ENCODE data around the gene ARHGEF7. TPM values are rescaled to one million over a fixed set of nuclear protein-coding genes. Genes with fewer than 3 reads are reported as not detected.

The ARHGEF7 gene
- total RNA-seq, 1 experiment from 2014 or later, result 46.2 TPM

- no peak overlapping the region for H2AFZ ChIP-seq (ENCODE audit: low read depth, low read length, poor library complexity, severe bottlenecking)
- no TSS peak for BruUV-seq (replicated peaks)
- peaks cover 7% of the 10 kb centered on the region for H4K20me1 ChIP-seq (ENCODE audit: insufficient read depth)
- ChIA-PET CTCF (interaction anchor here (0.8 kb wide), 1 partner anchor 111 kb away, joined by 3 read pairs; no protein-coding TSS in a partner anchor), POLR2A (no interaction called here), RAD21 (ENCODE audit: low non-redundant PET in 1 of 2, low total read pairs in 2 of 2, uncharacterized antibody in 2 of 2, unreplicated experiment in 2 of 2) (no interaction called here)
- H3K9me2 ChIP-seq (ENCODE audit: insufficient read depth), result no peaks in the 10 kb centered on the region
- no peak overlapping the region for H3K4me2 ChIP-seq (ENCODE audit: low read length)
- H3K27me3 ChIP-seq (ENCODE audit: insufficient read depth, low read length), result no peaks in the 10 kb centered on the region
- H3K4me3 ChIP-seq (replicated peaks in 1 of 2; ENCODE audit: low read depth in 1 of 2, low read length in 2 of 2), result no peak overlapping the region
- intact Hi-C loops (cut with micrococcal nuclease), result no loop called here
- TF ChIP-seq ELF1 (IDR thresholded peaks at IDR 0.05; ENCODE audit: borderline replicate concordance, low read depth), result no peak
- TF ChIP-seq, protein P1, sequence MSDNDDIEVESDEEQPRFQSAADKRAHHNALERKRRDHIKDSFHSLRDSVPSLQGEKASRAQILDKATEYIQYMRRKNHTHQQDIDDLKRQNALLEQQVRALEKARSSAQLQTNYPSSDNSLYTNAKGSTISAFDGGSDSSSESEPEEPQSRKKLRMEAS (IDR thresholded peaks at IDR 0.05), result no peak
- no peak for TF ChIP-seq EZH2phosphoT487 (IDR thresholded peaks at IDR 0.05; ENCODE audit: borderline replicate concordance)
- no peak for TF ChIP-seq ZFX (IDR thresholded peaks at IDR 0.05)
- no peak for TF ChIP-seq SIN3A (IDR thresholded peaks at IDR 0.05; ENCODE audit: low read depth)
- no peak for TF ChIP-seq FOSL1 (IDR thresholded peaks at IDR 0.05; ENCODE audit: low read depth)
- TF ChIP-seq CEBPB (IDR thresholded peaks at IDR 0.05; ENCODE audit: low read depth), result no peak
- H3K79me2 ChIP-seq (ENCODE audit: insufficient read depth, low read length), result peaks cover 98% of the 10 kb centered on the region
- no peak overlapping the region for H3K9ac ChIP-seq (ENCODE audit: low read length)
- H3K9me3 ChIP-seq (ENCODE audit: control insufficient read depth in 1 of 2, insufficient read depth in 1 of 2, low read depth in 1 of 2, low read length in 2 of 2), result no peaks in the 10 kb centered on the region
- H3K4me1 ChIP-seq (ENCODE audit: control insufficient read depth in 1 of 2, insufficient read depth in 2 of 2, low read length in 2 of 2), result no peaks in the 10 kb centered on the region; a peak in 1 of 4 replicates
- peaks cover 0 to 2% of the 10 kb centered on the region in 2 experiments; a peak in 2 of 4 replicates for H3K36me3 ChIP-seq (ENCODE audit: control insufficient read depth in 1 of 2, insufficient read depth in 2 of 2, low read length in 2 of 2)
- no peak for ATAC-seq
- DNase-seq (ENCODE audit: low read depth, low spot score), result no peak
- no peak overlapping the region for H3K27ac ChIP-seq (ENCODE audit: low read depth, low read length)
These were observed 63.3 kb downstream of the ARHGEF7 start for GRCh38 chr13:111178402-111178801.

- BruUV-seq (replicated peaks), result no TSS peak
- Histone ChIP-seq H2AFZ (ENCODE audit: low read depth, low read length, poor library complexity, severe bottlenecking) (no peak overlapping the region), H3K9ac (ENCODE audit: low read length) (no peak overlapping the region), H3K27ac (ENCODE audit: low read depth, low read length) (no peak overlapping the region), H3K27me3 (ENCODE audit: insufficient read depth, low read length) (no peaks in the 10 kb centered on the region), H4K20me1 (ENCODE audit: insufficient read depth) (peaks cover 9% of the 10 kb centered on the region), H3K4me1 (ENCODE audit: control insufficient read depth in 1 of 2, insufficient read depth in 2 of 2, low read length in 2 of 2) (no peaks in the 10 kb centered on the region; a peak in 1 of 4 replicates), H3K9me2 (ENCODE audit: insufficient read depth) (no peaks in the 10 kb centered on the region), H3K9me3 (ENCODE audit: control insufficient read depth in 1 of 2, insufficient read depth in 1 of 2, low read depth in 1 of 2, low read length in 2 of 2) (no peaks in the 10 kb centered on the region), H3K36me3 (ENCODE audit: control insufficient read depth in 1 of 2, insufficient read depth in 2 of 2, low read length in 2 of 2) (peaks cover 0 to 2% of the 10 kb centered on the region in 2 experiments; a peak in 2 of 4 replicates), H3K4me2 (ENCODE audit: low read length) (no peak overlapping the region), H3K79me2 (ENCODE audit: insufficient read depth, low read length) (peaks cover 98% of the 10 kb centered on the region), H3K4me3 (replicated peaks in 1 of 2; ENCODE audit: low read depth in 1 of 2, low read length in 2 of 2) (no peak overlapping the region)
- CTCF ChIA-PET, result no interaction called here
- intact Hi-C loops (cut with micrococcal nuclease), result no loop called here
- POLR2A ChIA-PET, result no interaction called here
- TF ChIP-seq EGR1 (IDR thresholded peaks at IDR 0.05; ENCODE audit: low read depth) (no peak), POLR2AphosphoS5 (IDR thresholded peaks at IDR 0.05; ENCODE audit: low read depth, low read length) (no peak), YY1 (IDR thresholded peaks at IDR 0.05; ENCODE audit: extremely low read depth, insufficient replicate concordance, low read depth, low read length) (no peak), EZH2phosphoT487 (IDR thresholded peaks at IDR 0.05; ENCODE audit: borderline replicate concordance) (no peak), SRF (IDR thresholded peaks at IDR 0.05; ENCODE audit: low read depth) (no peak), ELF1 (IDR thresholded peaks at IDR 0.05; ENCODE audit: borderline replicate concordance, low read depth) (no peak), ZFX (IDR thresholded peaks at IDR 0.05) (no peak), TCF7L2 (IDR thresholded peaks at IDR 0.05; ENCODE audit: borderline replicate concordance, extremely low read depth, insufficient read depth, insufficient read length) (no peak), SIN3A (IDR thresholded peaks at IDR 0.05; ENCODE audit: low read depth) (no peak), EZH2 (IDR thresholded peaks at IDR 0.05) (no peak)
- TF ChIP-seq, protein P2, sequence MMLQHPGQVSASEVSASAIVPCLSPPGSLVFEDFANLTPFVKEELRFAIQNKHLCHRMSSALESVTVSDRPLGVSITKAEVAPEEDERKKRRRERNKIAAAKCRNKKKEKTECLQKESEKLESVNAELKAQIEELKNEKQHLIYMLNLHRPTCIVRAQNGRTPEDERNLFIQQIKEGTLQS (IDR thresholded peaks at IDR 0.05), result no peak
- TF ChIP-seq, protein P1 (IDR thresholded peaks at IDR 0.05), result no peak
- ATAC-seq, result no peak
- no peak for DNase-seq (ENCODE audit: low read depth, low spot score)
- RAD21 ChIA-PET (ENCODE audit: low non-redundant PET in 1 of 2, low total read pairs in 2 of 2, uncharacterized antibody in 2 of 2, unreplicated experiment in 2 of 2), result no interaction called here
These were observed 65.0 kb downstream of the ARHGEF7 start for GRCh38 chr13:111179908-111180760.
